WTC11 (cell line): ENCODE measurements around the gene ACBD7. TPM values are rescaled to one million over a fixed set of nuclear protein-coding genes. Genes with fewer than 3 reads are reported as not detected.

Experiments used
- ATAC-seq: fragments of 200-7000 bp; cut with Tn5 transposase; 2 replicates; pipeline ENCODE4 v1.10.0; 2021; ENCODE audit warnings: mild to moderate bottlenecking, moderate library complexity
- CTCF ChIA-PET: fragments of 300-600 bp; sonication (Branson Sonifier 250); formaldehyde crosslinking; loops from one replicate; lab custom pipeline; 2021; ENCODE audit warnings: antibody characterized with exemption; lab: Charles Lee
- POLR2A ChIA-PET: fragments of 350-600 bp; sonication (Branson Sonifier 250); formaldehyde crosslinking; loops from one replicate; lab custom pipeline; 2021; ENCODE audit warnings: antibody characterized with exemption; lab: Charles Lee
- DNase-seq: peaks from one replicate; pipeline ENCODE4 v3.0.0; 2021; ENCODE audit warnings: low spot score
- H3K27ac Mint-ChIP-seq: 2 replicates; pipeline ENCODE4 v1.8.0; 2021; ENCODE audit warnings: mixed read lengths
- H3K27me3 Mint-ChIP-seq: 2 replicates; pipeline ENCODE4 v1.8.0; 2021; ENCODE audit warnings: low read depth, mild to moderate bottlenecking, moderate library complexity, mixed read lengths
- H3K36me3 Mint-ChIP-seq: 2 replicates; pipeline ENCODE4 v1.8.0; 2021; ENCODE audit warnings: mixed read lengths
- H3K4me1 Mint-ChIP-seq: 2 replicates; pipeline ENCODE4 v1.8.0; 2022; ENCODE audit warnings: mixed read lengths
- H3K4me3 Mint-ChIP-seq: 2 replicates; pipeline ENCODE4 v1.8.0; 2021; ENCODE audit warnings: mild to moderate bottlenecking, moderate library complexity, mixed read lengths
- H3K9me3 Mint-ChIP-seq: 2 replicates; pipeline ENCODE4 v1.8.0; 2021; ENCODE audit warnings: mixed read lengths
- AFF4 ChIP-seq: sonication (generic); formaldehyde crosslinking; IDR thresholded peaks from 2 replicates; pipeline ENCODE4 v1.8.1; 2023; ENCODE audit warnings: mild to moderate bottlenecking, missing genetic modification reagents, borderline replicate concordance
- AR ChIP-seq: fragments of 250-450 bp; sonication (Bioruptor Pico); IDR thresholded peaks from 2 replicates; pipeline ENCODE4 v1.9.0; 2021; ENCODE audit warnings: mild to moderate bottlenecking
- FOXP1 ChIP-seq: sonication (generic); formaldehyde crosslinking; IDR thresholded peaks from 2 replicates; pipeline ENCODE4 v1.8.0; 2022; ENCODE audit warnings: missing genetic modification reagents, mild to moderate bottlenecking, moderate library complexity, borderline replicate concordance
- HMGA2 ChIP-seq: fragments of 250-450 bp; sonication (Bioruptor Pico); IDR thresholded peaks from 2 replicates; pipeline ENCODE4 v1.4.0; 2021; ENCODE audit warnings: mild to moderate bottlenecking, moderate library complexity
- MLX ChIP-seq: sonication (generic); formaldehyde crosslinking; IDR thresholded peaks from 2 replicates; pipeline ENCODE4 v1.8.1; 2023; ENCODE audit warnings: mild to moderate bottlenecking, missing genetic modification reagents, moderate library complexity
- NR2C2 ChIP-seq: sonication (generic); formaldehyde crosslinking; IDR thresholded peaks from 2 replicates; pipeline ENCODE4 v1.8.0; 2022; ENCODE audit warnings: mild to moderate bottlenecking, missing genetic modification reagents
- SMAD4 ChIP-seq: sonication (generic); formaldehyde crosslinking; IDR thresholded peaks from 2 replicates; pipeline ENCODE4 v1.8.0; 2022; ENCODE audit warnings: mild to moderate bottlenecking, missing genetic modification reagents
- TEAD1 ChIP-seq: sonication (generic); formaldehyde crosslinking; IDR thresholded peaks from 2 replicates; pipeline ENCODE4 v1.8.0; 2022; ENCODE audit warnings: mild to moderate bottlenecking, missing genetic modification reagents
- ZBTB21 ChIP-seq: sonication (generic); formaldehyde crosslinking; IDR thresholded peaks from 2 replicates; pipeline ENCODE4 v1.8.1; 2023; ENCODE audit warnings: mild to moderate bottlenecking, missing genetic modification reagents, borderline replicate concordance
- ZBTB43 ChIP-seq: sonication (generic); formaldehyde crosslinking; IDR thresholded peaks from 2 replicates; pipeline ENCODE4 v1.8.1; 2023; ENCODE audit warnings: mild to moderate bottlenecking, missing genetic modification reagents
- ZMAT4 ChIP-seq: fragments of 250-450 bp; sonication (Bioruptor Pico); IDR thresholded peaks from 2 replicates; pipeline ENCODE4 v1.9.0; 2021; ENCODE audit warnings: mild to moderate bottlenecking
- ZNF416 ChIP-seq: fragments of 250-450 bp; sonication (Bioruptor Pico); IDR thresholded peaks from 2 replicates; pipeline ENCODE4 v1.9.0; 2021; ENCODE audit warnings: mild to moderate bottlenecking, inconsistent platforms
- total RNA-seq: library from RNA; stranded (reverse); gene quantifications from 3 replicates; pipeline ENCODE4 v1.2.3, GENCODE V29; 2021
- TF ChIP-seq, protein P1 (sequence below): fragments of 250-450 bp; sonication (Bioruptor Pico); conservative IDR thresholded peaks from 2 replicates; pipeline ENCODE4 v1.9.0; 2021; ENCODE audit warnings: mild to moderate bottlenecking
- TF ChIP-seq, protein P2 (sequence below): sonication (generic); formaldehyde crosslinking; IDR thresholded peaks from 2 replicates; pipeline ENCODE4 v1.8.1; 2023; ENCODE audit warnings: mild to moderate bottlenecking, moderate library complexity, missing genetic modification reagents
- TF ChIP-seq, protein P3 (sequence below): sonication (generic); formaldehyde crosslinking; IDR thresholded peaks from 2 replicates; pipeline ENCODE4 v1.8.1; 2023; ENCODE audit warnings: mild to moderate bottlenecking, missing genetic modification reagents

ACBD7 gene
- total RNA-seq, 1 experiment from 2014 or later: 10.0 TPM

GRCh38 chr10:15096661-15097010 lies 8.1 kb upstream of the ACBD7 start (continued):
- TF ChIP-seq, protein P1, sequence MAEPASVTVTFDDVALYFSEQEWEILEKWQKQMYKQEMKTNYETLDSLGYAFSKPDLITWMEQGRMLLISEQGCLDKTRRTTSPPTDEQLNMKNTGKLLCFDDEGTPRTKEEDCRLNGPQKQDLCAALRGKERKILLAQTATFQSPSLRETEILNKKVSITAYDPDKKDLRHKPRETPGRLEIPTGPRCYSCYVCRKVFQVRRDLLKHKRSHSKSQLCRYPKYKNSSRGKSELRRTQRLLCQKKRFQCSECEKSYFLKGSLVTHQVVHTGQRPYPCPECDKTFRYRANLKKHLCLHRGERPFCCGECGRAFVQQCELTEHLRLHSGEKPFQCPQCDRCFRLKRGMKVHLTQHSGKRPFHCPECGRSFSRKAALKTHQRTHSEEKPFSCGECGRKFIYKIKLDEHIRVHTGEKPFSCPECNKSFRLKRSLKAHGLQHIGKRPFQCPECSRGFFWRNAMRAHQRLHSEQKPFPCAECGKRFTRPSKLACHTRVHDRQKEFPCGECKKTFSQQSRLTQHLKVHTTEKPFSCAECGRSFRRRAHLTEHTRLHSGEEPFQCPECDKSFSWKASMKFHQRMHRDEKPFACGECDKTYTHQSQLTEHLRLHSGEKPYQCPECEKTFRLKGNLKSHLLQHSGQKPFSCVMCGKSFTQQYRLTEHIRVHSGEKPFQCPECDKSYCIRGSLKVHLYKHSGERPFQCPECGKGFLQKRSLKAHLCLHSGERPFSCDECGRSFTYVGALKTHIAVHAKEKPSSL: no peak
- no peak for TF ChIP-seq AFF4 (CRISPR knock-in tag)
- no peak for TF ChIP-seq HMGA2
- no peak for TF ChIP-seq ZNF416 (CRISPR knock-in tag)
- TF ChIP-seq NR2C2 (CRISPR knock-in tag): no peak
- TF ChIP-seq, all 79 proteins: peak for 0

- TF ChIP-seq TEAD1: no peak
- no peak for TF ChIP-seq ZNF416 (CRISPR knock-in tag)
- TF ChIP-seq FOXP1: no peak
- no peak for TF ChIP-seq SMAD4 (CRISPR knock-in tag)
- ATAC-seq: no peak
- H3K9me3 Mint-ChIP-seq: no peaks in the 10 kb centered on the region
- no peak for DNase-seq
- POLR2A ChIA-PET: no interaction called here
- CTCF ChIA-PET: no interaction called here
- H3K36me3 Mint-ChIP-seq: 0 out of 2 replicates have a peak, but pooled peaks cover 4% of the 10 kb centered on the region
- H3K4me3 Mint-ChIP-seq: no peak overlapping the region
- H3K27ac Mint-ChIP-seq: no peak overlapping the region
- peaks cover 4% of the 10 kb centered on the region for H3K4me1 Mint-ChIP-seq
- peaks cover 24% of the 10 kb centered on the region for H3K27me3 Mint-ChIP-seq
Observed at GRCh38 chr10:15092855-15093408, 4.4 kb upstream of the ACBD7 start.

DNA sequence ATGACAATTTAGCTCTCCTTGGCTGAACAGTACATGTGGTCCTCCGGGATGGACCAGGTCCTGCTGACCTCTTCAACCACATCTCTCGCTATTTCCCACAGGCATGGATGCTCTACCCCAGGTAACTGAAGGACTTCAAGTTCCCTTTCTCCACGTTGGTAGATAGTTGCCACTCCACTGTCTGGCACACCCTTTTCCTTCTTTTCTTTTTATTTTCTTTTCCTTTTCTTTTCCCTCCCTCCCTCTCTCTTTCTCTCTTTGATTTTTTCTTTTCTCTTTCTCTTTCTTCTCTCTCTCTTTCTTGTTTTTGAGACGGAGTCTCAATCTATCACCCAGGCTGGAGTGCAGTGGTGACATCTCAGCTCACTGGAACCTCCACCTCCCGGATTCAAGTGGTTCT lies 2.8 kb upstream of the ACBD7 start:
- Mint-ChIP-seq H3K9me3 (no peaks in the 10 kb centered on the region), H3K27ac (no peak overlapping the region), H3K36me3 (no peaks in the 10 kb centered on the region), H3K27me3 (peaks cover 27% of the 10 kb centered on the region), H3K4me1 (no peaks in the 10 kb centered on the region), H3K4me3 (no peak overlapping the region)
- DNase-seq (no peak), ATAC-seq (no peak)
- POLR2A ChIA-PET: no interaction called here
- CTCF ChIA-PET: no interaction called here
- TF ChIP-seq AR (no peak), MLX (no peak), ZBTB43 (CRISPR knock-in tag) (no peak), ZBTB21 (CRISPR knock-in tag) (no peak), ZMAT4 (CRISPR knock-in tag) (no peak)
- TF ChIP-seq, protein P2, sequence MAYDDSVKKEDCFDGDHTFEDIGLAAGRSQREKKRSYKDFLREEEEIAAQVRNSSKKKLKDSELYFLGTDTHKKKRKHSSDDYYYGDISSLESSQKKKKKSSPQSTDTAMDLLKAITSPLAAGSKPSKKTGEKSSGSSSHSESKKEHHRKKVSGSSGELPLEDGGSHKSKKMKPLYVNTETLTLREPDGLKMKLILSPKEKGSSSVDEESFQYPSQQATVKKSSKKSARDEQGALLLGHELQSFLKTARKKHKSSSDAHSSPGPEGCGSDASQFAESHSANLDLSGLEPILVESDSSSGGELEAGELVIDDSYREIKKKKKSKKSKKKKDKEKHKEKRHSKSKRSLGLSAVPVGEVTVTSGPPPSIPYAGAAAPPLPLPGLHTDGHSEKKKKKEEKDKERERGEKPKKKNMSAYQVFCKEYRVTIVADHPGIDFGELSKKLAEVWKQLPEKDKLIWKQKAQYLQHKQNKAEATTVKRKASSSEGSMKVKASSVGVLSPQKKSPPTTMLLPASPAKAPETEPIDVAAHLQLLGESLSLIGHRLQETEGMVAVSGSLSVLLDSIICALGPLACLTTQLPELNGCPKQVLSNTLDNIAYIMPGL (CRISPR knock-in tag): no peak
- TF ChIP-seq, protein P3, sequence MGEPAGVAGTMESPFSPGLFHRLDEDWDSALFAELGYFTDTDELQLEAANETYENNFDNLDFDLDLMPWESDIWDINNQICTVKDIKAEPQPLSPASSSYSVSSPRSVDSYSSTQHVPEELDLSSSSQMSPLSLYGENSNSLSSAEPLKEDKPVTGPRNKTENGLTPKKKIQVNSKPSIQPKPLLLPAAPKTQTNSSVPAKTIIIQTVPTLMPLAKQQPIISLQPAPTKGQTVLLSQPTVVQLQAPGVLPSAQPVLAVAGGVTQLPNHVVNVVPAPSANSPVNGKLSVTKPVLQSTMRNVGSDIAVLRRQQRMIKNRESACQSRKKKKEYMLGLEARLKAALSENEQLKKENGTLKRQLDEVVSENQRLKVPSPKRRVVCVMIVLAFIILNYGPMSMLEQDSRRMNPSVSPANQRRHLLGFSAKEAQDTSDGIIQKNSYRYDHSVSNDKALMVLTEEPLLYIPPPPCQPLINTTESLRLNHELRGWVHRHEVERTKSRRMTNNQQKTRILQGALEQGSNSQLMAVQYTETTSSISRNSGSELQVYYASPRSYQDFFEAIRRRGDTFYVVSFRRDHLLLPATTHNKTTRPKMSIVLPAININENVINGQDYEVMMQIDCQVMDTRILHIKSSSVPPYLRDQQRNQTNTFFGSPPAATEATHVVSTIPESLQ (CRISPR knock-in tag): no peak
